ENCODE results near the gene OR7C2. TPM values are rescaled to one million over a fixed set of nuclear protein-coding genes. Genes with fewer than 3 reads are reported as not detected.

OR7C2 gene
- polyA plus RNA-seq, 3 donors, result not detected

DNA sequence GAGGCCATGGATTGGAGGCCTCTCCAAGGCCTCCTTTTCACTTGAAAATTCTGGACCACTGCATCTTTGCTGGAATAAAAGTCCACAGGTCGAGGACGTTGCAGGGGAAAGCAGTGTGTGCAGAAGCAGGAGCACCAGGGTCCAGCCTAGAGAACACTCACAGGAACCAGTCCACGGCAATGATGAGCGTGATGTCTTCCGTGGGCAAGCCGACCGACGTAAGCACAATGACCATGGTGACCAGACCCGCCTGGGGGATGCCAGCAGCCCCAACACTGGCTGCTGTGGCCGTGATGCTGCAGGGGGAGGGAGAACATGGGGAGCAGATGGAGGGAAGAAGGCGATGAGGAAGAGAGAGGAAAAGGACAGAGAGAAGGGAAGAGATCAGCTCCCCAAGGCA lies 11.5 kb downstream of the OR7C2 start:
- no peak overlapping the region for H2AFZ ChIP-seq (ENCODE audit: insufficient read depth, low read depth, low read length, poor library complexity, severe bottlenecking)
- WGBS (ENCODE audit: insufficient coverage), result 93% methylated on average over 9 of the region's 11 CpGs
- H3K27me3 ChIP-seq (ENCODE audit: control insufficient read depth in 2 of 2, insufficient read depth in 2 of 2, low read length in 2 of 2), result no peaks in the 10 kb centered on the region
- no peak for DNase-seq
- H3K27me3 Mint-ChIP-seq (ENCODE audit: low read depth in 3 of 3), result peaks cover 0 to 8% (median 0%) of the 10 kb centered on the region in 3 donors
- H3K9me3 Mint-ChIP-seq, result peaks cover 3 to 15% (median 12%) of the 10 kb centered on the region in 7 donors
- H3K4me1 ChIP-seq (ENCODE audit: control insufficient read depth in 1 of 2, insufficient read depth in 2 of 2, low read length in 2 of 2), result no peaks in the 10 kb centered on the region
- H3K4me2 ChIP-seq (replicated peaks; ENCODE audit: extremely low read depth, low read length, poor library complexity, severe bottlenecking), result no peak overlapping the region
- H3K9ac ChIP-seq (ENCODE audit: insufficient read depth, low read length, poor library complexity, severe bottlenecking), result no peak overlapping the region
- H3K4me3 ChIP-seq (replicated peaks in 1 of 3; ENCODE audit: low read depth in 2 of 3, low read length in 3 of 3), result no peak overlapping the region
- no peaks in the 10 kb centered on the region for H4K20me1 ChIP-seq (ENCODE audit: insufficient read depth, low read length)
- H3K4me1 Mint-ChIP-seq, result no peaks in the 10 kb centered on the region
- no peaks in the 10 kb centered on the region for H3K36me3 ChIP-seq (replicated peaks in 1 of 2; ENCODE audit: control insufficient read depth in 1 of 2, insufficient read depth in 2 of 2, low read length in 2 of 2)
- H3K79me2 ChIP-seq (ENCODE audit: insufficient read depth, low read length), result no peaks in the 10 kb centered on the region
- H3K9me3 ChIP-seq (replicated peaks in 1 of 2; ENCODE audit: control insufficient read depth in 1 of 2, insufficient read depth in 1 of 2, low read length in 2 of 2), result peaks cover 8 to 12% of the 10 kb centered on the region in 2 donors
- no peaks in the 10 kb centered on the region for H3K36me3 Mint-ChIP-seq
- TF ChIP-seq, protein P1, sequence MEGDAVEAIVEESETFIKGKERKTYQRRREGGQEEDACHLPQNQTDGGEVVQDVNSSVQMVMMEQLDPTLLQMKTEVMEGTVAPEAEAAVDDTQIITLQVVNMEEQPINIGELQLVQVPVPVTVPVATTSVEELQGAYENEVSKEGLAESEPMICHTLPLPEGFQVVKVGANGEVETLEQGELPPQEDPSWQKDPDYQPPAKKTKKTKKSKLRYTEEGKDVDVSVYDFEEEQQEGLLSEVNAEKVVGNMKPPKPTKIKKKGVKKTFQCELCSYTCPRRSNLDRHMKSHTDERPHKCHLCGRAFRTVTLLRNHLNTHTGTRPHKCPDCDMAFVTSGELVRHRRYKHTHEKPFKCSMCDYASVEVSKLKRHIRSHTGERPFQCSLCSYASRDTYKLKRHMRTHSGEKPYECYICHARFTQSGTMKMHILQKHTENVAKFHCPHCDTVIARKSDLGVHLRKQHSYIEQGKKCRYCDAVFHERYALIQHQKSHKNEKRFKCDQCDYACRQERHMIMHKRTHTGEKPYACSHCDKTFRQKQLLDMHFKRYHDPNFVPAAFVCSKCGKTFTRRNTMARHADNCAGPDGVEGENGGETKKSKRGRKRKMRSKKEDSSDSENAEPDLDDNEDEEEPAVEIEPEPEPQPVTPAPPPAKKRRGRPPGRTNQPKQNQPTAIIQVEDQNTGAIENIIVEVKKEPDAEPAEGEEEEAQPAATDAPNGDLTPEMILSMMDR (IDR thresholded peaks at IDR 0.05), result no peak
- H3K27ac Mint-ChIP-seq, result peak overlapping the region in 1 of 7 donors; percentile 20
- H3K4me3 Mint-ChIP-seq, result no peak overlapping the region
- H3K27ac ChIP-seq (ENCODE audit: low read depth in 1 of 2, low read length in 2 of 2), result no peak overlapping the region
- intact Hi-C loops (cut with micrococcal nuclease), result no loop called here

DNA sequence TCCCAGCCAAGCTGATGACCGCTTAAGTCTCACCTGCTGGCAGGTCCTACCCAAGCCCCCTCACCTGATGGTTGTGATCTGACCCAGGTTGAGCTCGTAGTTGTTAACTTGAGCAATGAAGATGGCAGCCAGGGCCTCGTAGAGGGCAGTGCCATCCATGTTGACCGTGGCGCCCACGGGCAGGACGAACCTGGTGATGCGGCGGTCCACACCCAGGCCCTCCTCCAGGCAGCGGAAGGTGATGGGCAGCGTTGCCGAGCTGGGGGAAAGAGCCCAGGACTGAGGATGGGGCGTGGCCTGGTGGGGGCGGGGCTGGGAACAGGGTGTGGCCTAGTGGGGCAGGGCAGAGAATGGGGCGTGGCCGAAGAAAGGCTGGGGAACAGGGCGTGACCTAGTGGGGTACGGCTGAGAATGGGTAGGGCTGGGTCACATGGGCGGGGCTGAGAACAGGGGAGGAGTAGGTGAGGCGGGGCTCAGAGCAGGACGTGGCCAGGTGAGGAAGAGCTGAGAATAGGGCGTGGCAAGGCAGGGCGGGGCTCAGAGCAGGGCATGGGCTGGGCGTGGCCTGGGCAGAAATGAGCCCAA lies 12.9 kb downstream of the OR7C2 start:
- Histone ChIP-seq H3K4me1 (ENCODE audit: control insufficient read depth in 1 of 2, insufficient read depth in 2 of 2, low read length in 2 of 2) (no peaks in the 10 kb centered on the region), H3K79me2 (ENCODE audit: insufficient read depth, low read length) (no peaks in the 10 kb centered on the region), H2AFZ (ENCODE audit: insufficient read depth, low read depth, low read length, poor library complexity, severe bottlenecking) (no peak overlapping the region), H4K20me1 (ENCODE audit: insufficient read depth, low read length) (no peaks in the 10 kb centered on the region), H3K9me3 (replicated peaks in 1 of 2; ENCODE audit: control insufficient read depth in 1 of 2, insufficient read depth in 1 of 2, low read length in 2 of 2) (peaks cover 22 to 24% of the 10 kb centered on the region in 2 donors), H3K36me3 (replicated peaks in 1 of 2; ENCODE audit: control insufficient read depth in 1 of 2, insufficient read depth in 2 of 2, low read length in 2 of 2) (no peaks in the 10 kb centered on the region), H3K9ac (ENCODE audit: insufficient read depth, low read length, poor library complexity, severe bottlenecking) (no peak overlapping the region), H3K27me3 (ENCODE audit: control insufficient read depth in 2 of 2, insufficient read depth in 2 of 2, low read length in 2 of 2) (no peaks in the 10 kb centered on the region), H3K27ac (ENCODE audit: low read depth in 1 of 2, low read length in 2 of 2) (no peak overlapping the region), H3K4me2 (replicated peaks; ENCODE audit: extremely low read depth, low read length, poor library complexity, severe bottlenecking) (no peak overlapping the region), H3K4me3 (replicated peaks in 1 of 3; ENCODE audit: low read depth in 2 of 3, low read length in 3 of 3) (no peak overlapping the region)
- no peak overlapping the region for H3K27ac Mint-ChIP-seq
- peaks cover 3 to 15% (median 12%) of the 10 kb centered on the region in 7 donors for H3K9me3 Mint-ChIP-seq
- intact Hi-C loops (cut with micrococcal nuclease), result no loop called here
- no peaks in the 10 kb centered on the region for H3K4me1 Mint-ChIP-seq
- no peak for DNase-seq
- WGBS (ENCODE audit: insufficient coverage), result 92% methylated on average over 24 of the region's 24 CpGs
- H3K27me3 Mint-ChIP-seq (ENCODE audit: low read depth in 3 of 3), result peaks cover 0 to 8% (median 0%) of the 10 kb centered on the region in 3 donors
- no peaks in the 10 kb centered on the region for H3K36me3 Mint-ChIP-seq
- TF ChIP-seq, protein P1 (IDR thresholded peaks at IDR 0.05), result no peak
- no peak overlapping the region for H3K4me3 Mint-ChIP-seq
